Neural progenitor cell (in vitro differentiated cells): ENCODE results near the gene KLHL25. TPM values are rescaled to one million over a fixed set of nuclear protein-coding genes. Genes with fewer than 3 reads are reported as not detected.
A peak's percentile ranks its signal among the peaks of the same experiment; 100 is the strongest.

Experiments used
- DNase-seq: peaks from one replicate; pipeline ENCODE4 v3.0.0-alpha.2; 2016; ENCODE audit warnings: low spot score
- H2AFZ ChIP-seq: fragments of 200-600 bp; sonication (generic); replicated peaks from 2 replicates; pipeline ENCODE4 v1.6.1; 2016; ENCODE audit warnings: antibody characterized with exemption
- H3F3A ChIP-seq: fragments of 200-600 bp; sonication (generic); 2 replicates; pipeline ENCODE4 v1.6.1; 2016; ENCODE audit warnings: antibody characterized with exemption, low read depth
- H3K27ac ChIP-seq: fragments of 200-600 bp; sonication (generic); 2 replicates; pipeline ENCODE4 v1.5.1; 2016; ENCODE audit warnings: mild to moderate bottlenecking
- H3K27me3 ChIP-seq: fragments of 200-600 bp; sonication (generic); 2 replicates; pipeline ENCODE4 v1.6.1; 2016; ENCODE audit warnings: mild to moderate bottlenecking, moderate library complexity
- H3K36me3 ChIP-seq: fragments of 200-600 bp; sonication (generic); 2 replicates; pipeline ENCODE4 v1.5.1; 2016
- H3K4me1 ChIP-seq: fragments of 200-600 bp; sonication (generic); 2 replicates; pipeline ENCODE4 v1.6.1; 2016; ENCODE audit warnings: mixed run types
- H3K4me2 ChIP-seq: fragments of 200-600 bp; sonication (generic); 2 replicates; pipeline ENCODE4 v1.6.1; 2016
- H3K4me3 ChIP-seq: fragments of 200-600 bp; sonication (generic); 2 replicates; pipeline ENCODE4 v1.5.1; 2016
- H3K79me2 ChIP-seq: fragments of 200-600 bp; sonication (generic); 2 replicates; pipeline ENCODE4 v1.6.1; 2016; ENCODE audit warnings: low read depth
- H3K9ac ChIP-seq: fragments of 200-600 bp; sonication (generic); 2 replicates; pipeline ENCODE4 v1.6.1; 2016
- H3K9me3 ChIP-seq: fragments of 200-600 bp; sonication (generic); 2 replicates; pipeline ENCODE4 v1.5.1; 2016; ENCODE audit warnings: low read depth
- H4K20me1 ChIP-seq: fragments of 200-600 bp; sonication (generic); 2 replicates; pipeline ENCODE4 v1.6.1; 2016; ENCODE audit warnings: low read depth
- H3K27ac Mint-ChIP-seq: 3 replicates; pipeline ENCODE4 v1.8.0; 2021; ENCODE audit warnings: mixed read lengths
- H3K27me3 Mint-ChIP-seq: 2 replicates; pipeline ENCODE4 v1.8.0; 2022; ENCODE audit warnings: low read depth, mild to moderate bottlenecking, inconsistent platforms, moderate library complexity, mixed read lengths; ENCODE audit not compliant: insufficient read depth
- H3K36me3 Mint-ChIP-seq: 3 replicates; pipeline ENCODE4 v1.8.0; 2021; ENCODE audit warnings: mixed read lengths
- H3K4me1 Mint-ChIP-seq: 3 replicates; pipeline ENCODE4 v1.8.0; 2021; ENCODE audit warnings: mixed read lengths
- H3K4me3 Mint-ChIP-seq: 3 replicates; pipeline ENCODE4 v1.8.0; 2021; ENCODE audit warnings: mild to moderate bottlenecking, moderate library complexity, mixed read lengths
- H3K9me3 Mint-ChIP-seq: 3 replicates; pipeline ENCODE4 v1.8.0; 2020; ENCODE audit warnings: mixed read lengths
- CTCF ChIP-seq: fragments of 200-600 bp; sonication (generic); IDR thresholded peaks from 2 replicates; pipeline ENCODE4 v1.5.1; 2017; ENCODE audit warnings: antibody characterized with exemption, mild to moderate bottlenecking
- EZH2 ChIP-seq: fragments of 200-600 bp; sonication (generic); IDR thresholded peaks from 2 replicates; pipeline ENCODE4 v1.6.1; 2017; ENCODE audit warnings: antibody characterized with exemption, mild to moderate bottlenecking, moderate library complexity
- EZH2phosphoT487 ChIP-seq: fragments of 200-600 bp; sonication (generic); IDR thresholded peaks from 2 replicates; pipeline ENCODE4 v1.6.1; 2017; ENCODE audit warnings: antibody characterized with exemption
- total RNA-seq: library from RNA; depleted of rRNA; stranded (reverse); fragments of >200 nt; gene quantifications from 2 replicates; pipeline ENCODE4 v1.2.3, GENCODE V29; 2015; ENCODE audit warnings: low replicate concordance

KLHL25 gene
- total RNA-seq, 1 donor from 2014 or later, result 12.1 TPM

GRCh38 chr15:85748729-85749128 is 46.0 kb downstream of the KLHL25 start:
- no peak overlapping the region for H3K9ac ChIP-seq
- peak overlapping the region; percentile 41 for H3K4me3 Mint-ChIP-seq
- H3K4me3 ChIP-seq, result no peak overlapping the region
- peaks cover 11% of the 10 kb centered on the region for H3K27me3 Mint-ChIP-seq
- DNase-seq, result no peak
- no peaks in the 10 kb centered on the region for H3K27me3 ChIP-seq
- H3K36me3 Mint-ChIP-seq, result peaks cover 43% of the 10 kb centered on the region
- H3K79me2 ChIP-seq, result no peaks in the 10 kb centered on the region
- peak overlapping the region; percentile 76 for H3K27ac Mint-ChIP-seq
- H4K20me1 ChIP-seq, result no peaks in the 10 kb centered on the region
- H3K27ac ChIP-seq, result no peak overlapping the region
- peaks cover 46% of the 10 kb centered on the region for H3K4me1 ChIP-seq
- H3K36me3 ChIP-seq, result no peaks in the 10 kb centered on the region
- peaks cover 90% of the 10 kb centered on the region for H3K4me1 Mint-ChIP-seq
- no peaks in the 10 kb centered on the region for H3K9me3 Mint-ChIP-seq
- no peak overlapping the region for H3K4me2 ChIP-seq
- TF ChIP-seq EZH2 (no peak), EZH2phosphoT487 (no peak), CTCF (no peak)
- H3K9me3 ChIP-seq, result no peaks in the 10 kb centered on the region
- H2AFZ ChIP-seq, result no peak overlapping the region
- peaks cover 44% of the 10 kb centered on the region for H3F3A ChIP-seq

- no peaks in the 10 kb centered on the region for H3K9me3 Mint-ChIP-seq
Measured at GRCh38 chr15:85748176-85748575, 46.5 kb downstream of the KLHL25 start.

GRCh38 chr15:85746641-85747040 is 48.1 kb downstream of the KLHL25 start:
- H3K4me1 Mint-ChIP-seq, result peaks cover 90% of the 10 kb centered on the region

More at GRCh38 chr15:85748176-85748575, 46.5 kb downstream of the KLHL25 start:
- Histone ChIP-seq H3K27ac (no peak overlapping the region), H3F3A (peaks cover 40% of the 10 kb centered on the region), H3K9me3 (no peaks in the 10 kb centered on the region), H2AFZ (no peak overlapping the region), H3K27me3 (no peaks in the 10 kb centered on the region), H3K9ac (no peak overlapping the region), H3K4me2 (no peak overlapping the region), H3K4me3 (no peak overlapping the region), H3K79me2 (no peaks in the 10 kb centered on the region), H3K4me1 (peaks cover 46% of the 10 kb centered on the region), H3K36me3 (no peaks in the 10 kb centered on the region), H4K20me1 (no peaks in the 10 kb centered on the region)
- DNase-seq, result no peak
- Mint-ChIP-seq H3K4me1 (peaks cover 90% of the 10 kb centered on the region), H3K4me3 (peak overlapping the region; percentile 24), H3K27me3 (peaks cover 11% of the 10 kb centered on the region), H3K36me3 (peaks cover 41% of the 10 kb centered on the region), H3K27ac (peak overlapping the region; percentile 46)
- TF ChIP-seq EZH2phosphoT487, result no peak
- TF ChIP-seq EZH2, result no peak
- no peak for TF ChIP-seq CTCF

More at GRCh38 chr15:85746641-85747040, 48.1 kb downstream of the KLHL25 start:
- peaks cover 11% of the 10 kb centered on the region for H3K27me3 Mint-ChIP-seq
- Histone ChIP-seq H2AFZ (no peak overlapping the region), H3K4me1 (peaks cover 34% of the 10 kb centered on the region), H3K36me3 (no peaks in the 10 kb centered on the region), H3K4me2 (no peak overlapping the region), H3K27me3 (no peaks in the 10 kb centered on the region), H3K27ac (no peak overlapping the region), H4K20me1 (no peaks in the 10 kb centered on the region), H3K9me3 (no peaks in the 10 kb centered on the region), H3K9ac (no peak overlapping the region), H3K4me3 (no peak overlapping the region), H3K79me2 (no peaks in the 10 kb centered on the region), H3F3A (peaks cover 24% of the 10 kb centered on the region)
- peaks cover 48% of the 10 kb centered on the region for H3K36me3 Mint-ChIP-seq
- DNase-seq, result no peak
- no peak overlapping the region for H3K4me3 Mint-ChIP-seq
- H3K27ac Mint-ChIP-seq, result peak overlapping the region; percentile 96
- H3K9me3 Mint-ChIP-seq, result no peaks in the 10 kb centered on the region
- TF ChIP-seq CTCF (no peak), EZH2 (no peak), EZH2phosphoT487 (no peak)
